Stimulated activated CD4-positive, alpha-beta T cell treated with anti-CD3 and anti-CD28 coated beads, Interleukin-1b, Interleukin-23, amount 100 ng/mL, for 48 hours (primary cell): ENCODE results near the gene UFD1.
A peak's percentile ranks its signal among the peaks of the same experiment; 100 is the strongest.

Experiments used
- DNase-seq: peaks from one replicate; pipeline ENCODE4 v3.0.0-alpha.2; 2020

Gene UFD1

GRCh38 chr22:19494676-19495173 is 15.7 kb upstream of the UFD1 start:
- DNase-seq: no peak

- no peak for DNase-seq
These were observed 15.1 kb upstream of the UFD1 start for GRCh38 chr22:19494001-19494560.

GRCh38 chr22:19492504-19493174 is 13.6 kb upstream of the UFD1 start:
- DNase-seq: no peak

GRCh38 chr22:19490628-19491230 is 11.7 kb upstream of the UFD1 start:
- DNase-seq: no peak

- no peak for DNase-seq
These were observed 10.2 kb upstream of the UFD1 start for GRCh38 chr22:19488884-19489843.

- no peak for DNase-seq
These were observed 9.3 kb upstream of the UFD1 start for GRCh38 chr22:19488285-19488684.

GRCh38 chr22:19483481-19484244 is 4.7 kb upstream of the UFD1 start:
- no peak for DNase-seq

- DNase-seq: no peak
These were observed 3.3 kb upstream of the UFD1 start for GRCh38 chr22:19482297-19482696.

GRCh38 chr22:19480789-19481188 is 1.8 kb upstream of the UFD1 start:
- DNase-seq: no peak

GRCh38 chr22:19480173-19480568 is 1.2 kb upstream of the UFD1 start:
- peak; percentile 20 for DNase-seq

- DNase-seq: peak; percentile 95
These were observed 571 bp upstream of the UFD1 start, which contains the start of gene CDC45 for GRCh38 chr22:19479355-19480172. TSS of gene CDC45 (plus strand) at chr22:19479920. CDS start at chr22:19479969, 49 bp downstream.

- no peak for DNase-seq
These were observed 720 bp downstream of the UFD1 start for GRCh38 chr22:19478045-19478900.

- no peak for DNase-seq
These were observed 1.5 kb downstream of the UFD1 start for GRCh38 chr22:19477321-19478044.

GRCh38 chr22:19476023-19476422 is 3.0 kb downstream of the UFD1 start:
- no peak for DNase-seq

GRCh38 chr22:19473578-19473977 is 5.4 kb downstream of the UFD1 start:
- no peak for DNase-seq

GRCh38 chr22:19472233-19472632 is 6.8 kb downstream of the UFD1 start:
- no peak for DNase-seq

- DNase-seq: no peak
These were observed 7.4 kb downstream of the UFD1 start for GRCh38 chr22:19471572-19471971.

GRCh38 chr22:19470010-19470409 is 9.0 kb downstream of the UFD1 start:
- DNase-seq: no peak

GRCh38 chr22:19469421-19469820 is 9.6 kb downstream of the UFD1 start:
- DNase-seq: no peak

GRCh38 chr22:19467912-19468311 is 11.1 kb downstream of the UFD1 start:
- DNase-seq: no peak
